ENCODE results near the gene PAK3. TPM values are rescaled to one million over a fixed set of nuclear protein-coding genes. Genes with fewer than 3 reads are reported as not detected.
A peak's percentile ranks its signal among the peaks of the same experiment; 100 is the strongest.

PAK3 gene
- total RNA-seq, 1 donor from 2014 or later = 13.7 TPM

DNA sequence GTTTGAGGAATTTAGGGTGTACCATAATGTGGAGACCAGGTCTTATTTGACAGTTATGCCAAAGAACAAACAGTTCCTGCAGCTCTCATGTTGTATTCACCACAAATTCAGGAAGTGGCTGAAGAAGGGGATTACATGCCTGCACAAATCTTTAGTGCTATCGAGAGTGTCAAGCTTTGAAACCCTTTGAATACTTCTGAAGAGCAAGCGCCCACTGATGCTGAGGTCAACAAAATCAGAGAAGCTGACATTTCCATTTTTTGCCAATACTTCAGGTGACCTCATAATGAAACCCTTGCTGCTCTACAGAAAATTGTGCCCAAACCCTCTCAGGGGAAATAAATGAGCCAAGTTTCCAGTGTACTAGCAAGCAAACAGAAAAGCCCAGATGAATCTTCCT is 28.4 kb downstream of the PAK3 start:
- Histone ChIP-seq H3K27ac (ENCODE audit: low read depth, low read length) (no peak overlapping the region), H3K27me3 (ENCODE audit: insufficient read depth, low read length) (no peaks in the 10 kb centered on the region), H2AFZ (ENCODE audit: low read depth, low read length) (no peak overlapping the region), H3K4me3 (ENCODE audit: insufficient read depth, low read depth, low read length) (no peak overlapping the region), H3K4me1 (ENCODE audit: insufficient read depth, low read length) (no peaks in the 10 kb centered on the region), H3K79me2 (ENCODE audit: insufficient read depth, low read length) (no peaks in the 10 kb centered on the region), H3K9me3 (ENCODE audit: insufficient read depth, low read depth, low read length) (no peaks in the 10 kb centered on the region), H3K36me3 (ENCODE audit: insufficient read depth, low read length) (no peaks in the 10 kb centered on the region), H4K20me1 (ENCODE audit: insufficient read depth, low read length) (no peaks in the 10 kb centered on the region), H3K4me2 (ENCODE audit: low read length) (no peak overlapping the region), H3K9ac (ENCODE audit: low read length) (no peak overlapping the region)
- H3K4me1 Mint-ChIP-seq (ENCODE audit: low read depth, unreplicated experiment) = no peaks in the 10 kb centered on the region
- H3K36me3 Mint-ChIP-seq (ENCODE audit: low read depth, unreplicated experiment) = peaks cover 4% of the 10 kb centered on the region
- no peaks in the 10 kb centered on the region for H3K9me3 Mint-ChIP-seq (ENCODE audit: unreplicated experiment)
- no peaks in the 10 kb centered on the region for H3K27me3 Mint-ChIP-seq (ENCODE audit: low read depth, unreplicated experiment)
- no peak overlapping the region for H3K4me3 Mint-ChIP-seq (ENCODE audit: unreplicated experiment)
- no peak for TF ChIP-seq EZH2 (IDR thresholded peaks at IDR 0.05; ENCODE audit: insufficient read depth, low read length)
- TF ChIP-seq, protein P1, sequence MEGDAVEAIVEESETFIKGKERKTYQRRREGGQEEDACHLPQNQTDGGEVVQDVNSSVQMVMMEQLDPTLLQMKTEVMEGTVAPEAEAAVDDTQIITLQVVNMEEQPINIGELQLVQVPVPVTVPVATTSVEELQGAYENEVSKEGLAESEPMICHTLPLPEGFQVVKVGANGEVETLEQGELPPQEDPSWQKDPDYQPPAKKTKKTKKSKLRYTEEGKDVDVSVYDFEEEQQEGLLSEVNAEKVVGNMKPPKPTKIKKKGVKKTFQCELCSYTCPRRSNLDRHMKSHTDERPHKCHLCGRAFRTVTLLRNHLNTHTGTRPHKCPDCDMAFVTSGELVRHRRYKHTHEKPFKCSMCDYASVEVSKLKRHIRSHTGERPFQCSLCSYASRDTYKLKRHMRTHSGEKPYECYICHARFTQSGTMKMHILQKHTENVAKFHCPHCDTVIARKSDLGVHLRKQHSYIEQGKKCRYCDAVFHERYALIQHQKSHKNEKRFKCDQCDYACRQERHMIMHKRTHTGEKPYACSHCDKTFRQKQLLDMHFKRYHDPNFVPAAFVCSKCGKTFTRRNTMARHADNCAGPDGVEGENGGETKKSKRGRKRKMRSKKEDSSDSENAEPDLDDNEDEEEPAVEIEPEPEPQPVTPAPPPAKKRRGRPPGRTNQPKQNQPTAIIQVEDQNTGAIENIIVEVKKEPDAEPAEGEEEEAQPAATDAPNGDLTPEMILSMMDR (IDR thresholded peaks at IDR 0.05; ENCODE audit: insufficient read depth, low read depth, low read length) = no peak
- FAIRE-seq (peak; percentile 49), DNase-seq (ENCODE audit: low read depth) (no peak)
- H3K27ac Mint-ChIP-seq (ENCODE audit: unreplicated experiment) = no peak overlapping the region

DNA sequence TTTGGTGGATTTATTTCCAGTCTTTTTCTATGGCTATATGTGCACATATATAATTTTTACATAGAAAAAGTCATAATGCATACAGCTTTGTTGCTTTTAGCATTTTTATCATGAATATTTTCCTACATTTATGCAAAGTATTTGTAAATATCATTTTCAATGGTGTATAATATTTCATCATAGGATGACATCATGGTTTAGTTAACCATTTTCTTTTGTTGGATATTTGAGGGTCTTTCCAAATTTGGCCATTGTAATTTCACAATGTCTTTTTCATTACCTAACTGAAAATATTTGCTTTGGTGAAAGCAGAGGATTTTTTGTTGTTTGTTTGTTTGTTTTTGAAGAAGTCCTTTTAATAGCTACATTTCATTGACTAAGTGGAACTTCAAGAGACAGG is 31.0 kb downstream of the PAK3 start:
- Histone ChIP-seq H3K36me3 (ENCODE audit: insufficient read depth, low read length) (no peaks in the 10 kb centered on the region), H3K4me2 (ENCODE audit: low read length) (no peak overlapping the region), H3K4me3 (ENCODE audit: insufficient read depth, low read depth, low read length) (no peak overlapping the region), H3K9me3 (ENCODE audit: insufficient read depth, low read depth, low read length) (no peaks in the 10 kb centered on the region), H3K9ac (ENCODE audit: low read length) (no peak overlapping the region), H3K27ac (ENCODE audit: low read depth, low read length) (no peak overlapping the region), H3K4me1 (ENCODE audit: insufficient read depth, low read length) (no peaks in the 10 kb centered on the region), H4K20me1 (ENCODE audit: insufficient read depth, low read length) (no peaks in the 10 kb centered on the region), H3K79me2 (ENCODE audit: insufficient read depth, low read length) (no peaks in the 10 kb centered on the region), H3K27me3 (ENCODE audit: insufficient read depth, low read length) (no peaks in the 10 kb centered on the region), H2AFZ (ENCODE audit: low read depth, low read length) (no peak overlapping the region)
- H3K36me3 Mint-ChIP-seq (ENCODE audit: low read depth, unreplicated experiment) = peaks cover 4% of the 10 kb centered on the region
- no peak for TF ChIP-seq EZH2 (IDR thresholded peaks at IDR 0.05; ENCODE audit: insufficient read depth, low read length)
- TF ChIP-seq, protein P1 (IDR thresholded peaks at IDR 0.05; ENCODE audit: insufficient read depth, low read depth, low read length) = no peak
- no peak overlapping the region for H3K4me3 Mint-ChIP-seq (ENCODE audit: unreplicated experiment)
- no peaks in the 10 kb centered on the region for H3K9me3 Mint-ChIP-seq (ENCODE audit: unreplicated experiment)
- FAIRE-seq = no peak
- no peaks in the 10 kb centered on the region for H3K4me1 Mint-ChIP-seq (ENCODE audit: low read depth, unreplicated experiment)
- no peak overlapping the region for H3K27ac Mint-ChIP-seq (ENCODE audit: unreplicated experiment)
- no peaks in the 10 kb centered on the region for H3K27me3 Mint-ChIP-seq (ENCODE audit: low read depth, unreplicated experiment)
- DNase-seq (ENCODE audit: low read depth) = no peak

DNA sequence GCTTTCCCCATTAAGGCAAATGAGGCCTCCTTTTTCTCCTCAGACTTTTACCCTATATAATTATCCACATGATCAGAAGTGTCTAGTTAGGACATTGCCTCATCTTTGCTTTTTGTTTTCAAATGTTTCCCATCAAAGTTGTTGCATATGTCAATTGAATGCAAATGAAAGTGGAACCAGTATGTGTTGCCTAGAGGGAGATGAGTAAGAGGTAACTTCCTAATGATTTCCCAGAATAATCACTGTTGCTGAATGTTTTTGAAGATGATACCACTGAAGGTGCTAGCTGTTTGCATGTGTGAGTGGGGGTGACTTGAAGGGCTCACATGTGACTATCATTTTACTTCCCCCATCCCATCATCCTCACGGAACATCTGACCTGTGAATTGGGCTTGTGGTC is 33.9 kb downstream of the PAK3 start:
- Histone ChIP-seq H4K20me1 (ENCODE audit: insufficient read depth, low read length) (no peaks in the 10 kb centered on the region), H3K4me2 (ENCODE audit: low read length) (no peak overlapping the region), H3K9ac (ENCODE audit: low read length) (no peak overlapping the region), H3K9me3 (ENCODE audit: insufficient read depth, low read depth, low read length) (no peaks in the 10 kb centered on the region), H3K4me3 (ENCODE audit: insufficient read depth, low read depth, low read length) (no peak overlapping the region), H3K36me3 (ENCODE audit: insufficient read depth, low read length) (no peaks in the 10 kb centered on the region), H3K79me2 (ENCODE audit: insufficient read depth, low read length) (no peaks in the 10 kb centered on the region), H3K27me3 (ENCODE audit: insufficient read depth, low read length) (no peaks in the 10 kb centered on the region), H3K4me1 (ENCODE audit: insufficient read depth, low read length) (no peaks in the 10 kb centered on the region), H2AFZ (ENCODE audit: low read depth, low read length) (no peak overlapping the region), H3K27ac (ENCODE audit: low read depth, low read length) (no peak overlapping the region)
- TF ChIP-seq, protein P1 (IDR thresholded peaks at IDR 0.05; ENCODE audit: insufficient read depth, low read depth, low read length) = no peak
- no peak for TF ChIP-seq EZH2 (IDR thresholded peaks at IDR 0.05; ENCODE audit: insufficient read depth, low read length)
- DNase-seq (ENCODE audit: low read depth) (no peak), FAIRE-seq (peak; percentile 84)
- H3K36me3 Mint-ChIP-seq (ENCODE audit: low read depth, unreplicated experiment) = peaks cover 1% of the 10 kb centered on the region
- peaks cover 3% of the 10 kb centered on the region for H3K4me1 Mint-ChIP-seq (ENCODE audit: low read depth, unreplicated experiment)
- H3K9me3 Mint-ChIP-seq (ENCODE audit: unreplicated experiment) = no peaks in the 10 kb centered on the region
- H3K4me3 Mint-ChIP-seq (ENCODE audit: unreplicated experiment) = no peak overlapping the region
- no peak overlapping the region for H3K27ac Mint-ChIP-seq (ENCODE audit: unreplicated experiment)
- H3K27me3 Mint-ChIP-seq (ENCODE audit: low read depth, unreplicated experiment) = no peaks in the 10 kb centered on the region

Measured in astrocyte (in vitro differentiated cells and primary cell).